ENCODE measurements around the gene SLC46A2.

The SLC46A2 gene

GRCh38 chr9:112890106-112891081, at the start of gene SLC46A2:
Gene SLC46A2 (minus strand): TSS chr9:112890876. CDS start chr9:112890681, 195 bp downstream.
- DNase-seq, result no peak

GRCh38 chr9:112939418-112939817, 48.7 kb upstream of the SLC46A2 start:
- no peak for DNase-seq

- no peak for DNase-seq
Measured at GRCh38 chr9:112933696-112934095, 43.0 kb upstream of the SLC46A2 start.

- DNase-seq, result no peak
Measured at GRCh38 chr9:112925058-112925641, 34.5 kb upstream of the SLC46A2 start.

- DNase-seq, result no peak
Measured at GRCh38 chr9:112921549-112921948, 30.9 kb upstream of the SLC46A2 start.

- no peak for DNase-seq
Measured at GRCh38 chr9:112917987-112918362, 27.3 kb upstream of the SLC46A2 start.

- DNase-seq, result no peak
Measured at GRCh38 chr9:112917047-112917986, 26.6 kb upstream of the SLC46A2 start.

GRCh38 chr9:112914524-112914923, 23.8 kb upstream of the SLC46A2 start:
- DNase-seq, result no peak

GRCh38 chr9:112913326-112913725, 22.6 kb upstream of the SLC46A2 start:
- no peak for DNase-seq

GRCh38 chr9:112912636-112913035, 22.0 kb upstream of the SLC46A2 start:
- no peak for DNase-seq

GRCh38 chr9:112911736-112912135, 21.1 kb upstream of the SLC46A2 start:
- no peak for DNase-seq

- DNase-seq, result no peak
Measured at GRCh38 chr9:112905084-112905483, 14.4 kb upstream of the SLC46A2 start.

- DNase-seq, result no peak
Measured at GRCh38 chr9:112900901-112901300, 10.2 kb upstream of the SLC46A2 start.

GRCh38 chr9:112900488-112900887, 9.8 kb upstream of the SLC46A2 start:
- DNase-seq, result no peak

GRCh38 chr9:112898872-112899311, 8.2 kb upstream of the SLC46A2 start:
- no peak for DNase-seq

- DNase-seq, result no peak
Measured at GRCh38 chr9:112896131-112896530, 5.5 kb upstream of the SLC46A2 start.

- DNase-seq, result no peak
Measured at GRCh38 chr9:112894699-112895098, 4.0 kb upstream of the SLC46A2 start.

- no peak for DNase-seq
Measured at GRCh38 chr9:112894041-112894440, 3.4 kb upstream of the SLC46A2 start.

- no peak for DNase-seq
Measured at GRCh38 chr9:112892981-112893380, 2.3 kb upstream of the SLC46A2 start.

- DNase-seq, result no peak
Measured at GRCh38 chr9:112891521-112891920, 845 bp upstream of the SLC46A2 start.

- DNase-seq, result no peak
Measured at GRCh38 chr9:112887381-112887780, 3.3 kb downstream of the SLC46A2 start.

- no peak for DNase-seq
Measured at GRCh38 chr9:112886351-112886750, 4.3 kb downstream of the SLC46A2 start.

GRCh38 chr9:112885324-112885723, 5.4 kb downstream of the SLC46A2 start:
- no peak for DNase-seq
